ENCODE measurements around the gene AKAP8L. TPM values are rescaled to one million over a fixed set of nuclear protein-coding genes. Genes with fewer than 3 reads are reported as not detected.

Gene AKAP8L
- total and polyA plus RNA-seq, 12 donors = 45.2 to 140 (median 63.1) TPM

DNA sequence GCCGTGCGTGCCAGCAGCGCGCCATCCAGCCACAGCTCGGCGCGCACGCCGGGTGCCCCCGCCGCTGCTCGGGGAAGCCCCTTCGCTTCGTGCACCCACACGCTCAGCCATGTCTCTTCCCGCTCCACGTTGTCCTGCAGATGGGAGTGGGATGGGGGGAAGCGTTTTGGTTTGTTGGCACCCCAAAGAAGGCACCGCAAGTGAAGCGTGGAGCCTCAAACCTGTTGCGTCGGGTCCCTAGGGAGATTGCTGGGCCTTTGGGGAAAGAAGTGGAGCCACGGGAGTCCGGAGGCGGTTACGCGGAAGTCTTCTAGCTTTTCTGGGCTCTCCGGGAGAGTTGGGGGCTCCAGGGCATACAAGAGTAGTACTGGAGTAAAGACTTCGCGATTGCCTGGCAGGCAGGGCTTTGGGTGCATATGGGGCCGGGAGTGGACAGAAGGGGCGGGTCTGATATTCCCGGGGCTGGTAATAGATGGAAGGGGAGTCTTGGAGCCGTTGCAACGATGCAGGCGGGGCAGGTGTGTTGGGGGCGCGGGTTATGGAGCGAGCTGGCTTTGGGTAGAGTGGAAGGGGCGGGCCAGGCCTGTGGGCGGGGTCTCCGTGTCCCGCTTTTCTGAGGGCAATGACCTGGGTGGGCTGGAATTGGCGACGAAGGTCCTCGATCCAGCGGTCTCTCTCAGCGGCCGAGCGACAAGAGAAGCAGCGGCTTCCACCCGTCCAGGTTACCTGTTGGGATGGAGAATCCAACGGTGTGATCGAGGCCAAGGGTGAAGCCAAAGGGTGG is 39.1 kb upstream of the AKAP8L start:
- Histone ChIP-seq H3K4me3 (peak overlapping the region in 2 of 10 donors; percentile 13 to 21), H3K9me3 (no peaks in the 10 kb centered on the region), H3K27me3 (peaks cover 27 to 57% (median 39%) of the 10 kb centered on the region in 7 donors), H3K4me1 (peaks cover 0 to 16% (median 12%) of the 10 kb centered on the region in 9 donors), H3K27ac (no peak overlapping the region), H3K36me3 (peaks cover 0 to 75% (median 0%) of the 10 kb centered on the region in 9 donors)
- TF ChIP-seq, protein P1, sequence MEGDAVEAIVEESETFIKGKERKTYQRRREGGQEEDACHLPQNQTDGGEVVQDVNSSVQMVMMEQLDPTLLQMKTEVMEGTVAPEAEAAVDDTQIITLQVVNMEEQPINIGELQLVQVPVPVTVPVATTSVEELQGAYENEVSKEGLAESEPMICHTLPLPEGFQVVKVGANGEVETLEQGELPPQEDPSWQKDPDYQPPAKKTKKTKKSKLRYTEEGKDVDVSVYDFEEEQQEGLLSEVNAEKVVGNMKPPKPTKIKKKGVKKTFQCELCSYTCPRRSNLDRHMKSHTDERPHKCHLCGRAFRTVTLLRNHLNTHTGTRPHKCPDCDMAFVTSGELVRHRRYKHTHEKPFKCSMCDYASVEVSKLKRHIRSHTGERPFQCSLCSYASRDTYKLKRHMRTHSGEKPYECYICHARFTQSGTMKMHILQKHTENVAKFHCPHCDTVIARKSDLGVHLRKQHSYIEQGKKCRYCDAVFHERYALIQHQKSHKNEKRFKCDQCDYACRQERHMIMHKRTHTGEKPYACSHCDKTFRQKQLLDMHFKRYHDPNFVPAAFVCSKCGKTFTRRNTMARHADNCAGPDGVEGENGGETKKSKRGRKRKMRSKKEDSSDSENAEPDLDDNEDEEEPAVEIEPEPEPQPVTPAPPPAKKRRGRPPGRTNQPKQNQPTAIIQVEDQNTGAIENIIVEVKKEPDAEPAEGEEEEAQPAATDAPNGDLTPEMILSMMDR (IDR thresholded peaks at IDR 0.05) = no peak
- ATAC-seq (no peak), DNase-seq (no peak)
- intact Hi-C loops (cut with DNase I) = loop anchor here in 2 of 10 donors (10.0 kb wide), 2 partner anchors 97 to 353 kb away; partner anchors contain the start of gene SYDE1 (in 1 of the 2)
- WGBS, 2 donors = 10 to 17% methylated on average over 53 to 54 of the region's 54 CpGs

DNA sequence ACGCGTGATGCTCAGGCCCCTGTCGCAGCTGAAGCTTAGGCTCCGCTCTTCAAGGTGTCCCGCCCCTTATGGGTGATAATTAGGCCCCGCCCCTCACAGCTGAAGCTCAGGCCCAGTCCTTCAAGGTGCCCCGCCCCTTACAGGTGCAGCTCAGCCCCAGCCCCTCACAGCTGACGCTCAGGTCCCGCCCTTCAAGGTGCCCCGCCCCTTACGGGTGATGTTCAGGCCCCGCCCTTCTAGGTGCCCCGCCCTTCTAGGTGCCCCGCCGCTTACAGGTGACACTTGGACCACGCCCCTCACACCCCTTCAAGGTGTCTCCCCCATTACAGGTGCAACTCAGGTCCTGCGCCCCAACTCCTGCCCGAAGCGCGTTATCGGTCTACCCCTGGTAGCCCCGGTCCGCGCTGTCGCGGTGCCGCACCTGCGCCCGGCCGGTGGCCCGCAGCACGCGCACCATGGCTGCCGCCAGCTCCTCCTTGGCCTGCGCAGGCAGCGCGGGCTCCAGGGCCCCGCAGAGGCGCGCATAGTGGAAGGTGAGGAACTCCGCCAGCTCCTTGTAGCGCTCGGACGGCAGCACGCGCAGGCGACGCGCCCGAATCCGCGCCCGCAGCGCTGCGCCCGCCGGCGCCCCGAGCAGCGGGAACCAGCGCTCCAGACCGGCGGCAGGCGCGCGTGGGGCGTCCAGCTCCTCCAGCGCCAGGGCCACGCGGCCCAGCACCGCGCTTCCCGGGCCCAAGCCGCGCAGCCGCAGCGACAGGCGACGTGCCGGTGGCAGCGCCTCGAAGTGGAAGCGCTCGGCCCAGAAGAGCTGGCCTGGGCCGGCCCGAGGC is 38.3 kb upstream of the AKAP8L start:
- 3 to 10% methylated on average over 61 to 86 of the region's 86 CpGs for WGBS, 2 donors
- intact Hi-C loops (cut with DNase I) = loop anchor here in 2 of 10 donors (10.0 kb wide), 2 partner anchors 98 to 352 kb away; partner anchors contain the start of gene SYDE1 (in 1 of the 2)
- Histone ChIP-seq H3K27ac (no peak overlapping the region), H3K9me3 (no peaks in the 10 kb centered on the region), H3K4me3 (peak overlapping the region in 2 of 10 donors; percentile 13 to 21), H3K4me1 (peaks cover 0 to 21% (median 16%) of the 10 kb centered on the region in 9 donors), H3K36me3 (peaks cover 0 to 78% (median 0%) of the 10 kb centered on the region in 9 donors), H3K27me3 (peaks cover 27 to 56% (median 39%) of the 10 kb centered on the region in 7 donors)
- ATAC-seq (no peak), DNase-seq (no peak)
- TF ChIP-seq, protein P1 (IDR thresholded peaks at IDR 0.05) = no peak

DNA sequence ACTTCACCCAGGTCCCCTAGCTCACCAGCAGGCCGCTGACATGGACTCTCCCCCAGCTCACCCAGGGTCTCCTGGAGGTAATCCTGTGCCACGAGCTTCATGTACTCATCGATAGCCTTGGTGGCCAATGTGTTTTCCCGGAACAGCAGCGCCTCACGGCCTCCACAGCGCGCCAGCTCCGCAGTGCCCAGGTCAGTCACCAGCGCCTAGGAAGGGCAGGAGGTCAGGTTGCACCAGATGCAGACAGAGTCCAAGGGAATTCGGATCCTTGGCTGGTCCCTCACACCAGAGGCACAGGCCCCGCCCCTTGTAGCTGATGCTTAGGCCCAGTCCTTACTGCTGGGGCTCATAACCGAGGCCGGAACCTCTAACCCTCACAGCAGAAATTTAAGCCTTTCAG is 37.7 kb upstream of the AKAP8L start:
- Histone ChIP-seq H3K36me3 (peaks cover 0 to 72% (median 0%) of the 10 kb centered on the region in 9 donors), H3K27ac (no peak overlapping the region), H3K9me3 (no peaks in the 10 kb centered on the region), H3K4me1 (peaks cover 0 to 21% (median 16%) of the 10 kb centered on the region in 9 donors), H3K27me3 (peaks cover 27 to 56% (median 39%) of the 10 kb centered on the region in 7 donors), H3K4me3 (no peak overlapping the region)
- ATAC-seq (no peak), DNase-seq (no peak)
- intact Hi-C loops (cut with DNase I) = loop anchor here in 2 of 10 donors (10.0 kb wide), 2 partner anchors 98 to 352 kb away; partner anchors contain the start of gene SYDE1 (in 1 of the 2)
- TF ChIP-seq, protein P1 (IDR thresholded peaks at IDR 0.05) = no peak
- WGBS, 2 donors = 33 to 36% methylated on average over 14 of the region's 14 CpGs

DNA sequence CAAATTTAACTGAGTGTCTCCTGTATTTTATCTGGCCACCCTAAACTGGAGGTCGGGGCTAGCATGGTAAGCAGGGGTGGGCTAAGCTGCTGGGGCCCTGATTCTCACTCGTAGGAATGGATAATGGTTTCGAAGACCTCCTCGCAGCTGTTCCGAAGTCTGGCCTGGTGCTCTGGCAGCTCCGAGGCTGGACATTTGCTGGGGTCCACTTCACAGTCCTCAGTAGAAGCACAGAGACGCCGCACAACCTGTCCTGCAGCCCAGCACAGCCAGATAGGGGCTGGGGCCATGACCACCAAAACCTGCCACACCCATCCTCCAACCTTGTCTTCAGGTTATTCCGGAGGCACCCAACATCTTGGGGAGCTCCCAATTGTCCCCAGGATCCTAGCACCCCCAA is 37.2 kb upstream of the AKAP8L start:
- intact Hi-C loops (cut with DNase I) = loop anchor here in 2 of 10 donors (10.0 kb wide), 2 partner anchors 99 to 351 kb away; partner anchors contain the start of gene SYDE1 (in 1 of the 2)
- peaks cover 27 to 56% (median 39%) of the 10 kb centered on the region in 7 donors for H3K27me3 ChIP-seq
- no peak for DNase-seq
- no peak for ATAC-seq
- peaks cover 0 to 70% (median 0%) of the 10 kb centered on the region in 9 donors for H3K36me3 ChIP-seq
- H3K4me1 ChIP-seq = peaks cover 0 to 21% (median 16%) of the 10 kb centered on the region in 9 donors
- no peak overlapping the region for H3K27ac ChIP-seq
- no peak overlapping the region for H3K4me3 ChIP-seq
- H3K9me3 ChIP-seq = no peaks in the 10 kb centered on the region
- TF ChIP-seq, protein P1 (IDR thresholded peaks at IDR 0.05) = no peak
- 86 to 90% methylated on average over 9 of the region's 9 CpGs for WGBS, 2 donors

All from heart right ventricle (tissue), 16 donors.